ENCODE results near the gene PIAS3.

Gene PIAS3

GRCh38 chr1:145858901-145859490 lies at the start of gene PIAS3:
Gene PIAS3, minus strand, starts transcription at chr1:145859081. Its CDS starts 91 bp downstream, at chr1:145858990.
- peak; percentile 31 for DNase-seq

- no peak for DNase-seq
Observed at GRCh38 chr1:145908653-145909052, 49.8 kb upstream of the PIAS3 start.

- DNase-seq: no peak
Observed at GRCh38 chr1:145906954-145907753, 48.3 kb upstream of the PIAS3 start.

- DNase-seq: no peak
Observed at GRCh38 chr1:145901312-145902021, 42.6 kb upstream of the PIAS3 start.

- DNase-seq: no peak
Observed at GRCh38 chr1:145898756-145899155, 39.9 kb upstream of the PIAS3 start.

GRCh38 chr1:145897969-145898368 lies 39.1 kb upstream of the PIAS3 start:
- no peak for DNase-seq

- no peak for DNase-seq
Observed at GRCh38 chr1:145895471-145895870, 36.6 kb upstream of the PIAS3 start.

- DNase-seq: no peak
Observed at GRCh38 chr1:145893306-145894055, 34.6 kb upstream of the PIAS3 start.

- no peak for DNase-seq
Observed at GRCh38 chr1:145892486-145893087, 33.7 kb upstream of the PIAS3 start.

- no peak for DNase-seq
Observed at GRCh38 chr1:145891587-145892485, 33.0 kb upstream of the PIAS3 start.

GRCh38 chr1:145891143-145891542 lies 32.3 kb upstream of the PIAS3 start:
- DNase-seq: no peak

GRCh38 chr1:145889722-145890121 lies 30.8 kb upstream of the PIAS3 start:
- DNase-seq: no peak

GRCh38 chr1:145887631-145888030 lies 28.8 kb upstream of the PIAS3 start:
- no peak for DNase-seq

GRCh38 chr1:145886816-145887215 lies 27.9 kb upstream of the PIAS3 start:
- DNase-seq: no peak

GRCh38 chr1:145886390-145886789 lies 27.5 kb upstream of the PIAS3 start:
- no peak for DNase-seq

GRCh38 chr1:145885738-145886287 lies 26.9 kb upstream of the PIAS3 start, which contains the start of gene ANKRD35:
Gene ANKRD35, minus strand, starts transcription at chr1:145885866. Its CDS starts 108 bp downstream, at chr1:145885758.
- DNase-seq: no peak

GRCh38 chr1:145884675-145885074 lies 25.8 kb upstream of the PIAS3 start:
- DNase-seq: no peak

- no peak for DNase-seq
Observed at GRCh38 chr1:145879775-145880174, 20.9 kb upstream of the PIAS3 start.

GRCh38 chr1:145878724-145879123 lies 19.8 kb upstream of the PIAS3 start:
- DNase-seq: no peak

- no peak for DNase-seq
Observed at GRCh38 chr1:145877923-145878486, 19.1 kb upstream of the PIAS3 start.

- DNase-seq: no peak
Observed at GRCh38 chr1:145874646-145875045, 15.8 kb upstream of the PIAS3 start.

All from cortex of kidney (tissue), 1 donor.